Measurements from ENCODE around the gene ARL14EP.

Gene ARL14EP

GRCh38 chr11:30328681-30329080 is 5.8 kb downstream of the ARL14EP start:
- no peak for DNase-seq

DNA sequence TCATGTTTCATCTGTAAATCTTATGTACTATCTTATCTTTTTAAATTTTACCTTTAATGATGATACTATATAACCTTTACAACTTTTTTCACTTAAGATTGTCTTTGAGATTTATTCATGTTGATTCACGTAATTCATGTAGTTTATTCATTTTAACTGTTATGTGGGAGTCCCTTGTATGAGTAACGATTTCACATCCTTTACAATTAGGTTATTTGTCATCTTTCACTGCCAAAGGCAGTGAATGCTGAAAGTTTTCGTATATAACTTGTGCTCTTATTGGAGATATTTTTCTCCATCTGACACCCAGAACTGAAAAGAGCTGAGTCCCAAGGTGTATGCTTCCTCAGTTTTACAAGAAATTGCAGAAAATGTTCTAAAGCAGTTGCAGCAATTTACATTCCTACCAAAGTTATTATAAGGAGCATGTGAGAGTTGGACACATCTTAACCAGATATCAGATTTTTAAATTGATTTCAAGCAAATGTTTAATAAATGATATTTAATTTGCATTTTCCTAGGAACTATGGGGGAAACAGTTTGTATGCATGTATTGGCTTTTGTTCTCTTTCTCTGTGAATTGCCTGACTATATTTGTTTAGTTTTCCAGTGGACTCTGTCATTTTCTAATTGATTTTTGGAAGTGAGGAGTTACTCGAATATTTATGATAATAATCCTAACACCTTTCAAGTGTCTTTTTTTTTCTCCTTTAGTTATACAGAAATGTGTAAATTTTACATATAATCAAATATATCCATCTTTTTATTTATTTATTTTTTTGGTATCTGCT is 6.4 kb downstream of the ARL14EP start:
- DNase-seq, result no peak

DNA sequence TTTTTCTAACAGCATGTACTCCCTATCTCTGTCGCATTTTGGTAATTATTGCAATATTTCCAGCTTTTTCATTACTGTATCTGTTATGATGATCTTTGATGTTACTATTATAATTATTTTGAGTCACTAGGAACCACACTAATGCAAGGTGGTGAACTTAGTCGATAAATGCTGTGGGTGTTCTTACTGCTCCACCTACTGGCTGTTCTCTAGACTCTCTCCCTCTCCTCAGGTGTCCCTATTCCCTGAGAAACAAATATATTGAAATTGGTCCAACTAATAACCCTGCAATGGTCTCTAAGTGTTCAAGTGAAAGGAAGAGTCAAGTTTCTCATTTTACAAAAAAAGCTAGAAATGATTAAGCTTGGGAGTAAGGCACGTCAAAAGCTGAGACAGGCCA is 10.5 kb downstream of the ARL14EP start:
- no peak for DNase-seq

GRCh38 chr11:30342736-30343166 is 19.8 kb downstream of the ARL14EP start:
- DNase-seq, result no peak

- DNase-seq, result no peak
Measured at GRCh38 chr11:30344085-30344484, 21.2 kb downstream of the ARL14EP start.

GRCh38 chr11:30345644-30346043 is 22.7 kb downstream of the ARL14EP start:
- no peak for DNase-seq

DNA sequence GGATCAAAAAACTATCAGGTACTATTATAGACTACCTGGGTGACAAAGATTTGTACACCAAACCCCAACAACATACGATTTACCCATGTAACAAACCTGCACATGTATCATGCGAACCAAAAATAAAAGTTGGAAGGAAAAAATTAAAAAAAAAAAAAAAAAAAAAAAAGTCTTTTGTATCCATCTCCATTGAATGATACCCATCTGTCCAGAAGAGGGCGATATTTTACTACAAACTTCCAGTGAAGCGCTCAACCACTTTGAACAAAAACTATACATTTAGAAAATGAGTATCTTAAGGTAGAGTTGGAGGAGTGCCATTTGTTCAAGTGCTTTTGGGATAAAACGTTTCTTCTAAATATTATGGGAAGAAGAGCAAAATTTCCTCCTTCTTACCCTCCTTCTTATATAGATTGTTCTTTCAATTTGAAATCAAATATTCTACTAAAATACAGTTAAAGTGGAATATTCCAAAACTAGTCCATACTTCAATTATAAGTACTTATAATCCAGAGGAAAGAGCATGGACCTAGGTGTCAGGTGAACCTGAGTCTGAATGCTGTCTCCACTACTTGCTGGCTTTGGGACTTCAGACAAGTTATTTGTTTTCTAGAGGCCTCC is 23.3 kb downstream of the ARL14EP start:
- no peak for DNase-seq

- DNase-seq, result no peak
Measured at GRCh38 chr11:30348035-30348434, 25.1 kb downstream of the ARL14EP start.

- DNase-seq, result no peak
Measured at GRCh38 chr11:30349885-30350284, 27.0 kb downstream of the ARL14EP start.

- no peak for DNase-seq
Measured at GRCh38 chr11:30350384-30350783, 27.5 kb downstream of the ARL14EP start.

DNA sequence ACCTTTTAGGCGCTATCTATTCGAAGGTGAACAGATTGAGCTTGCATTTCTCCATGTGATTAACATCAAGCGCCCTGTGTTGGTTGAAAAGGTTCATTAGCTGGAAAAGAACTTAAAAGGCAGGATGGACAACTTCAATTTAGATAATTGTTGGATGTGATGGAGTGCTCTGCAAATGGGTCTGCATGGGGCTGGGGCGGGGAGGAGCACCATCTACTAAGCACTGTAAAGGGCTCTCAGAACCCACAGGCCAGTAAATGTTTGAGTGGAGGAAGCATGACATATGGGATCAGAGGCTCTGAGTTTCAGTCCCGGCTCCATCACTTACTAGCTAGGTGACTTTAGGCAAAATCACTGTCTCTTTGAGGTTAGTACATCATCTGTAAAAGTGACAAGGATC is 28.2 kb downstream of the ARL14EP start:
- DNase-seq, result no peak

DNA sequence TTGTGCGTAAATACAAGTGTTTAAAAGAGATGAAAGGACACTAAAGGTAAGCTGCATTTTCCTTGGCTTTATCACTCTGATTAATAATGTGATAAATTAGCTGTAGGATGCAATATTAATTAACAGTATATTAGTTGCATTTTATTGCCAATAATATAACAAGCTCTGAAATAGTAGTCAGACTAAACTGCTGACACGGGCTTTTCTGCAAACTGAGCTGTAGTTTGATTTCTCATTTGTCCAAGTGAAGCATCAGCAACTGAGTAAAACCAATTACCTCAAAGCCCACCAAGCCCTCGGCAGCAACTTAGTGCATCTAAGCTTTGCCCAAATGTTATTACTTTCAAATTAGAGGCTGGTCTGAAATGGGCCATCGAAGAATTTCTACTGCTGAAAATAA is 33.5 kb downstream of the ARL14EP start:
- DNase-seq, result no peak

- DNase-seq, result no peak
Measured at GRCh38 chr11:30357872-30358271, 35.0 kb downstream of the ARL14EP start.

GRCh38 chr11:30358536-30358935 is 35.6 kb downstream of the ARL14EP start:
- DNase-seq, result no peak

DNA sequence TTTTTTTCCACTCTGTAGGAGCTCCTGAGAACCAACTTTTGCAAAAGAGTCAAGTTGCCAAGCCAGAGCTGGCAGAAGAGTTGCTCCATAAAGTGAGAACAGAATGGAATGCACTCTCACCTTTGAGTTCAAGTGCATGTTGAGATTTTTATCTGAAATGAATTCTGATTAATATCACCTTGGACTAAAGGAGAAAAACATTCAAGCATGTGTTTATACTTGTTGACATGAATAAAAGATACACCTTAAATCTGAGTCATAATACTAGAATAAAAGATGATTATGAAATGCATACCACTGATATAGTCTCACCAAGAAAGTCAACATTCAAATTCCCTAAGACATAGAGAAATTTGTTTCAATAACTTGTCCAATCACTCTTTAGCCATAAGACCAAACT is 37.8 kb downstream of the ARL14EP start:
- no peak for DNase-seq

- DNase-seq, result no peak
Measured at GRCh38 chr11:30364139-30364836, 41.4 kb downstream of the ARL14EP start.

- no peak for DNase-seq
Measured at GRCh38 chr11:30364837-30365482, 42.1 kb downstream of the ARL14EP start.

GRCh38 chr11:30365793-30366517 is 43.1 kb downstream of the ARL14EP start:
- no peak for DNase-seq

- no peak for DNase-seq
Measured at GRCh38 chr11:30368394-30368793, 45.5 kb downstream of the ARL14EP start.

DNA sequence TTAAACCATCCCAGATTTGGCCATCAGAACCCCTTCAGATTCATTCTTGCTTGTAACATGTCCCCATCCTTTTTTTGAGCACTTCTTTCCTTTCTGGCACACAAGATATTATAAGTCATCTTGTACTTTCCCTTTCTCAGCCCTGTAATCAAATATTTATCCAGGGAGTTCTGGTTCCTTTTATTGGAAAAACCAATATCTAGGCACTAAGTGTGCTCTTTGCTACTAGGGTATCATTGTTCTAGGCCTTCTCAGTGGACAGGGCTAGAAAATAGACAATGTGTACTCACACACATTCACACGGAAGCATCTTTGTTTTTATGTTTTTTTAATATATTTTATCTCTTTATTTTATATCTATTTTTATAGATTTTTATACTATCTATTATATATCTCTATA is 47.3 kb downstream of the ARL14EP start:
- DNase-seq, result no peak

DNA sequence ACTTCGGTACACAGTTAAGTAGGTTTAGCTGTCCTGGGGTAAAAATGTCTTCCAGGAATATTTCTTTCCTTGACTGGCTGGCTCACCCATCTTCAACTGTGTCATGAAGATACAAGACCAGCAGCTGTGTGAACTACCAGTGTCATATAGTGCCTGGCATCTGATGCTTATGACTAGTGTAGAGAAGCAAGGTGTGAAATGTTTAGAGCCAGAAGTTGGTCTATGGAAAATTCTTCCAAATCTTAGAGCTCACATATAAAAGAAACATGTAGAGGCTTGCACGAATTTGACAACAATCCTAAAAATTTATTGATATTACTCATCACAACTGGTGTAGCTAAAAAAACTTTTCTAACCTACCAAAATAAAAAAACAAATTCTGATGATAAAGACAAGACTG is 54.4 kb downstream of the ARL14EP start:
- DNase-seq, result no peak

GRCh38 chr11:30380846-30381245 is 57.9 kb downstream of the ARL14EP start:
- no peak for DNase-seq

GRCh38 chr11:30381879-30382278 is 59.0 kb downstream of the ARL14EP start:
- DNase-seq, result no peak

Data from activated CD8-positive, alpha-beta memory T cell treated with anti-CD3 and anti-CD28 coated beads, Interleukin-2, amount 50 U/mL, for 4 hours (primary cell).